B cell (primary cell): ENCODE measurements around the gene COL1A1.

Experiments
- EZH2 ChIP-seq: IDR thresholded peaks from 2 replicates; pipeline ENCODE4 v1.6.1; 2012; ENCODE audit warnings: borderline replicate concordance, low read depth, mild to moderate bottlenecking, moderate library complexity, low read length; ENCODE audit not compliant: insufficient read depth, poor library complexity, severe bottlenecking
- TF ChIP-seq, protein P1 (sequence below): fragments of 200-600 bp; IDR thresholded peaks from one replicate; pipeline ENCODE4 v1.8.0; 2022; ENCODE audit warnings: antibody characterized with exemption, mild to moderate bottlenecking

DNA sequence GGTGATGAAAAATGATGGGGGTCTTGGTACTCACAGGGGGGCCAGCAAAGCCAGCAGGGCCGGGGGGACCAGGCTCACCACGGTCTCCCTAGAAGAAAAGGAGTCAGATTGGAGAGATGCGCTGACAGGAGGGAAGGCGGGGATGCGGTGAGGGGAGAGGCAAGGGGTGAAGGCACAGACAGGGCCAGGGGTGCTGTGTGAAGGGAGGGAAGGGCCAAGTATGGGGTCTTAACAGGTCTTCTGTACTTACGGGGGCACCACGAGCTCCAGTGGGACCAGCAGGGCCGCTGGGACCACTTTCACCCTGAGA, 11.2 kb downstream of the COL1A1 start:
- TF ChIP-seq, protein P1, sequence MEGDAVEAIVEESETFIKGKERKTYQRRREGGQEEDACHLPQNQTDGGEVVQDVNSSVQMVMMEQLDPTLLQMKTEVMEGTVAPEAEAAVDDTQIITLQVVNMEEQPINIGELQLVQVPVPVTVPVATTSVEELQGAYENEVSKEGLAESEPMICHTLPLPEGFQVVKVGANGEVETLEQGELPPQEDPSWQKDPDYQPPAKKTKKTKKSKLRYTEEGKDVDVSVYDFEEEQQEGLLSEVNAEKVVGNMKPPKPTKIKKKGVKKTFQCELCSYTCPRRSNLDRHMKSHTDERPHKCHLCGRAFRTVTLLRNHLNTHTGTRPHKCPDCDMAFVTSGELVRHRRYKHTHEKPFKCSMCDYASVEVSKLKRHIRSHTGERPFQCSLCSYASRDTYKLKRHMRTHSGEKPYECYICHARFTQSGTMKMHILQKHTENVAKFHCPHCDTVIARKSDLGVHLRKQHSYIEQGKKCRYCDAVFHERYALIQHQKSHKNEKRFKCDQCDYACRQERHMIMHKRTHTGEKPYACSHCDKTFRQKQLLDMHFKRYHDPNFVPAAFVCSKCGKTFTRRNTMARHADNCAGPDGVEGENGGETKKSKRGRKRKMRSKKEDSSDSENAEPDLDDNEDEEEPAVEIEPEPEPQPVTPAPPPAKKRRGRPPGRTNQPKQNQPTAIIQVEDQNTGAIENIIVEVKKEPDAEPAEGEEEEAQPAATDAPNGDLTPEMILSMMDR = no peak
- no peak for TF ChIP-seq EZH2
